Limb (tissue), 2 donors: ENCODE measurements around the gene TRIO.

Experiments used
- DNase-seq, 2 donors: peaks; one replicate each; pipeline ENCODE4 v3.0.0-alpha.2; 2016; ENCODE audit errors: extremely low spot score in 2 of 2

TRIO gene

GRCh38 chr5:14146725-14147124, 3.6 kb downstream of the TRIO start:
- DNase-seq: no peak

GRCh38 chr5:14147210-14147609, 4.1 kb downstream of the TRIO start:
- DNase-seq: no peak

GRCh38 chr5:14148483-14148882, 5.3 kb downstream of the TRIO start:
- no peak for DNase-seq

- no peak for DNase-seq
Observed at GRCh38 chr5:14148890-14149671, 5.9 kb downstream of the TRIO start.

GRCh38 chr5:14149672-14150274, 6.6 kb downstream of the TRIO start:
- no peak for DNase-seq

- no peak for DNase-seq
Observed at GRCh38 chr5:14151416-14151815, 8.3 kb downstream of the TRIO start.

- DNase-seq: no peak
Observed at GRCh38 chr5:14153071-14153864, 10.1 kb downstream of the TRIO start.

GRCh38 chr5:14153932-14154731, 11.0 kb downstream of the TRIO start:
- DNase-seq: peak in 1 of 2 donors; percentile 68

GRCh38 chr5:14155075-14155474, 11.9 kb downstream of the TRIO start:
- no peak for DNase-seq

- DNase-seq: no peak
Observed at GRCh38 chr5:14155739-14156138, 12.6 kb downstream of the TRIO start.

GRCh38 chr5:14156290-14156649, 13.1 kb downstream of the TRIO start:
- DNase-seq: no peak

GRCh38 chr5:14156650-14157492, 13.7 kb downstream of the TRIO start:
- peak in 1 of 2 donors; percentile 40 for DNase-seq

- DNase-seq: no peak
Observed at GRCh38 chr5:14157493-14157782, 14.3 kb downstream of the TRIO start.

GRCh38 chr5:14158890-14159666, 15.9 kb downstream of the TRIO start:
- no peak for DNase-seq

GRCh38 chr5:14161825-14162556, 18.8 kb downstream of the TRIO start:
- no peak for DNase-seq

- DNase-seq: no peak
Observed at GRCh38 chr5:14164164-14165163, 21.3 kb downstream of the TRIO start.

GRCh38 chr5:14165375-14166106, 22.4 kb downstream of the TRIO start:
- DNase-seq: no peak

- no peak for DNase-seq
Observed at GRCh38 chr5:14166437-14166836, 23.3 kb downstream of the TRIO start.
